Coronary artery (tissue), 2 donors: ENCODE measurements around the gene POLR3H.
A peak's percentile ranks its signal among the peaks of the same experiment; 100 is the strongest.

Source experiments
- DNase-seq: peaks from one replicate; pipeline ENCODE4 v3.0.0-alpha.2; 2017; ENCODE audit warnings: low spot score
- H3K27ac ChIP-seq, 2 donors: fragments of 200-600 bp; sonication (generic); one replicate each; pipeline ENCODE4 v1.5.1; 2016 to 2019
- H3K4me3 ChIP-seq: fragments of 200-600 bp; sonication (generic); 2 replicates; pipeline ENCODE4 v1.5.1; 2016; ENCODE audit warnings: mild to moderate bottlenecking, moderate library complexity
- CTCF ChIP-seq: fragments of 200-600 bp; sonication (generic); IDR thresholded peaks from one replicate; pipeline ENCODE4 v1.5.1; 2019; ENCODE audit warnings: antibody characterized with exemption

The POLR3H gene

DNA sequence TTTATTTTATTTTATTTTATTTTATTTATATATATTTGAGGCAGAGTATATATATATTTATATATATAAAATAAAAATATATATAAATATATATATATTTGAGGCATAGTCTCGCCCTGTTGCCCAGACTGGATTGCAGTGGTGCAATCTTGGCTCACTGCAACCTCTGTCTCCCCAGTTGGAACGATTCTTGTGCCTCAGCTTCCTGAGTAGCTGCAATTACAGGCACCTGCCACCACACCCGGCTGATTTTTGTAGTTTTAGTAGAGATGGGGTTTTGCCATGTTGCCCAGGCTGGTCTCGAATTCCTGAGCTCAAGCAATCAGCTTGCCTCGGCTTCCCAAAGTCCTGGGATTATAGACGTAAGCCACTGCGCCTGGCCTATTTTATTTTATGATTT is 44.0 kb downstream of the POLR3H start:
- DNase-seq, result no peak
- Histone ChIP-seq H3K27ac (no peak overlapping the region), H3K4me3 (no peak overlapping the region)
- TF ChIP-seq CTCF, result no peak

DNA sequence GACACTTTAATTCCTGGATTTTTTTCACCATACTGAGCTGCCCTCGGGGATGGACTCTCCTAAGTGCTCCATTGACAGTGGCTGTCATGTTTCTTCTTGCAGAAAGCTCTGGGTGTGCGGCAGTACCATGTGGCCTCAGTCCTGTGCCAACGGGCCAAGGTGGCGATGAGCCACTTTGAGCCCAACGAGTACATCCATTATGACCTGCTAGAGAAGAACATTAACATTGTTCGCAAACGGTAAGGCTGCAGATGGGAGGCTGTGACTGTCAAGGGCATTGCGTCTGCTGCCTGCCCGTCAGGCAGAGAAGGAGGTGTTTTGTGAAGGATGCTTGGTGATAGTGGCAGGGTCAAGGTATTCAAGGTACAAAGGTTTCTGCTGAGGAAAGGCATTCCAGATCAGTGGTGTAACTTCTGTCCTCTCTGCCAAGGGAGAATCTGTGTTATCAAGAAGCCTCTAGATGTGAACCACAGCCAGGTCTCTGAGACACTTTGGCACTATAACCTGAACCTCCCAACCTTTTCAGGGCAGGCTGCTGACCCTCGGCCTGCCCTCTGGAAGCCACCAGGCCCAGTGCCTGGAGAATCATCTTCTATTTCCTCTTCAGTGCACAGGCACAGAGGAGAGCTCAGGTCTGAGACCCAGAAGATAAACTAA is 44.5 kb downstream of the POLR3H start:
- Histone ChIP-seq H3K27ac (no peak overlapping the region), H3K4me3 (no peak overlapping the region)
- TF ChIP-seq CTCF, result no peak
- DNase-seq, result no peak

DNA sequence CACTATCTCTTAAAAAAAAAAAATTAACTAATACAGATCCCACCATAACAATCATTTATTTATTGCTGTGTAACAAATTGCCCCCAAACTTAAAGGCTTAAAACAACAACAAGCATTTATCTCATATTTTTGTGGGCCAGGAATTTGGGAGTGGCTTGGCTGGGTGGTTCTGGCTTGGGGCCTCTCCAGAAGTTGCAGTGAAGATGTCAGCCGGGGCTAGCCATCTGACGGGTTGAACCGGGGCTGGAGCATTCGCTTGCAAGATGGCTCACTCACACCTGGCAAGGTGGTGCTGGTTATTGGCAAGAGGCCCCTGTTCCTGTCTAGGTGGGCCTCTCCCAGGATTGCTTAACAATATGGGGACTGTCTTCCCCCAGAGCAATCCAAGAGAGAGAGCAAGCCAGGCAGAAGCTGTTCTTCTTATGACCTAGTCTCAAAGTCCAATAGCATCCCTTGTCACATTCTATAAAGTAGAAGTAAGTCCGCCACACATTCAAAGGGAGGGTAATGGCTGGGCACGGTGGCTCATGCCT is 45.9 kb downstream of the POLR3H start:
- TF ChIP-seq CTCF, result no peak
- Histone ChIP-seq H3K27ac (no peak overlapping the region), H3K4me3 (no peak overlapping the region)
- DNase-seq, result no peak

DNA sequence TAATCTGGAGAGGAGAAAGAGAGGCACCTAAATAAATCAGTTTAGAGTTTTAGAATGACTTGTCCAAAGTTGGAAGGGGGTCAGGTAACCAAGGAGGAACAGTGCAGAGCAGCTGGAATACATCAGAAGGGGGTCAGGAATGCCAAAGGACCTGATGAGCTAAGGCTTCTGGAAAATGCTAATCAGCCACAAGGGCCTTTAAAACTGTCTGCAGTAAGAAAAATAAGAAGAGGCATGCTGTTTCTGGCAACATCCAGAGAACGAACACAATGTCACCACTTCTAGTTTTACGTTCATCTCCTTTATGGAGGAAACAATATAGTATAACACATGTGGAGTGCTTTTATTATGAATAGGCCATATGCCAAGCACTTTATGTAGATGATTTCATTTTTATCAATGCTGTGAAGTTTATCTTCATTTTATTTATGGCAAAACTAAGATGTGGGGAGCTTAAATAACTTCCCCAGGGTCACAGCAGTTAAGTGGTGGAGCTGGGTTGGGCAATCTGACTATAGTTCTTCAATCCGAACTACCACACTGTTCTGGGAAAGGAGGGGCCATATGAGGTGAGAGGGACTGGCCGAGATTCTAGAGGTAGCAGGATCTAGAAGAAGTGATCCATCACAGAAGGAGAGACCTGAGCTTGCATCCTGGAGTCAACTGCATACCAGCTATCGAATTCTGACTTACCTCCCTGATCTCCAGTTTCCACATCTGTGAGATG is 52.7 kb downstream of the POLR3H start:
- Histone ChIP-seq H3K27ac (peak overlapping the region; percentile 42 to 53), H3K4me3 (no peak overlapping the region)
- TF ChIP-seq CTCF, result no peak
- no peak for DNase-seq

GRCh38 chr22:41488596-41489385 is 55.5 kb downstream of the POLR3H start:
- H3K4me3 ChIP-seq, result no peak overlapping the region
- no peak for DNase-seq
- no peak overlapping the region for H3K27ac ChIP-seq
- TF ChIP-seq CTCF, result no peak

DNA sequence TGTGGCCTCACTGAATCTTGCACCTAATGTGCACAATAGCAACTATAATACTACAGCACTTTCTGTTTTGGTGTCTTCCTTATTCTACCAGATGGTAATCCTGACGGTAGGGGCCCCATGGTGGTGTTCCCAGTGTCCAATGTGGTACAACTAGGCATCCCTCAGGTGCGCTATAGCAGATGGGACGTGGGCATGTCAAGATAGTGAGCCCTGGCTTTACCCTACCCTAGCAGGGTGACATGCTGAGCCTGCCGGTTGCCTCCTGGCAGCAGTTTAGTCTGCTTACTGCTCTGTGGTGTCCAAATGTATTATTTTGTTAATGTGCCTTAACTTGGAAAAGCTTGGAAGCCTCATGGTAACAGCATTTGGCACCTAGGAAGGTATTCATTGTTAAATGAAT is 56.2 kb downstream of the POLR3H start:
- DNase-seq, result no peak
- Histone ChIP-seq H3K4me3 (no peak overlapping the region), H3K27ac (peak overlapping the region in 1 of 2 donors; percentile 30)
- TF ChIP-seq CTCF, result no peak
